Neural crest cell (in vitro differentiated cells): ENCODE results near the gene CDH13. TPM values are rescaled to one million over a fixed set of nuclear protein-coding genes. Genes with fewer than 3 reads are reported as not detected.

ENCODE experiments used
- DNase-seq: peaks from one replicate; pipeline ENCODE4 v3.0.0; 2021; ENCODE audit warnings: low read depth, mixed read lengths, low spot score
- H3K27ac Mint-ChIP-seq: one replicate; pipeline ENCODE4 v1.8.0; 2021; ENCODE audit warnings: mild to moderate bottlenecking, mixed read lengths; ENCODE audit not compliant: unreplicated experiment
- H3K27me3 Mint-ChIP-seq: 2 replicates; pipeline ENCODE4 v1.8.0; 2021; ENCODE audit warnings: low read depth, mild to moderate bottlenecking, mixed read lengths
- H3K36me3 Mint-ChIP-seq: 2 replicates; pipeline ENCODE4 v1.8.0; 2021; ENCODE audit warnings: low read depth, mild to moderate bottlenecking, mixed read lengths
- H3K4me1 Mint-ChIP-seq: 2 replicates; pipeline ENCODE4 v1.8.0; 2021; ENCODE audit warnings: mixed read lengths
- H3K4me3 Mint-ChIP-seq: one replicate; pipeline ENCODE4 v1.8.0; 2021; ENCODE audit warnings: mild to moderate bottlenecking, mixed read lengths
- H3K9me3 Mint-ChIP-seq: 2 replicates; pipeline ENCODE4 v1.8.0; 2021; ENCODE audit warnings: mixed read lengths
- total RNA-seq: library from RNA; stranded (reverse); gene quantifications from 2 replicates; pipeline ENCODE4 v1.2.1, GENCODE V29; 2021
- TF ChIP-seq, protein P1 (sequence below): fragments of 200-600 bp; sonication (generic); conservative IDR thresholded peaks from 2 replicates; pipeline ENCODE4 v1.5.0; 2021; ENCODE audit warnings: antibody characterized with exemption, mild to moderate bottlenecking

The CDH13 gene
- total RNA-seq, 1 donor from 2014 or later: 1.1 TPM

DNA sequence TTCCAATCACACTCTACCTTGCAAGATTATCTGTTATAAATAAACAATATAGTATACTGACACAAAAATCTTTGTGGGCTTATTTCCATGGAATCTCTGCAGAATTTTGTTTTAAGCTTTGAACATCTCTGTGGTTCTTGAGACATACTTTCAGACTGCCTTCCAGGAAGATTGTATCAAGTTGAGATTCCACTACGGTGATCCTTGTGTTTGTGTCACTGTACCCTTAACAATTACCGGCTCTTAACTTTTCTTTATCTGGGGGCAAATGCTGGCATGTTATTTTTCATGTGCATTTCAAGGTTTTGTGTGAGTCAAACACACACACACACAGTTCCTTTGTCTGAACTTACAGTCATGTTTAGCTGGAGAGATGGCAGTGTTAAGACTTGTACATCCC, 708.3 kb downstream of the CDH13 start:
- Mint-ChIP-seq H3K27ac (no peak overlapping the region), H3K4me3 (no peak overlapping the region), H3K9me3 (no peaks in the 10 kb centered on the region), H3K27me3 (no peaks in the 10 kb centered on the region), H3K4me1 (peaks cover 8% of the 10 kb centered on the region), H3K36me3 (no peaks in the 10 kb centered on the region)
- DNase-seq: no peak
- TF ChIP-seq, protein P1, sequence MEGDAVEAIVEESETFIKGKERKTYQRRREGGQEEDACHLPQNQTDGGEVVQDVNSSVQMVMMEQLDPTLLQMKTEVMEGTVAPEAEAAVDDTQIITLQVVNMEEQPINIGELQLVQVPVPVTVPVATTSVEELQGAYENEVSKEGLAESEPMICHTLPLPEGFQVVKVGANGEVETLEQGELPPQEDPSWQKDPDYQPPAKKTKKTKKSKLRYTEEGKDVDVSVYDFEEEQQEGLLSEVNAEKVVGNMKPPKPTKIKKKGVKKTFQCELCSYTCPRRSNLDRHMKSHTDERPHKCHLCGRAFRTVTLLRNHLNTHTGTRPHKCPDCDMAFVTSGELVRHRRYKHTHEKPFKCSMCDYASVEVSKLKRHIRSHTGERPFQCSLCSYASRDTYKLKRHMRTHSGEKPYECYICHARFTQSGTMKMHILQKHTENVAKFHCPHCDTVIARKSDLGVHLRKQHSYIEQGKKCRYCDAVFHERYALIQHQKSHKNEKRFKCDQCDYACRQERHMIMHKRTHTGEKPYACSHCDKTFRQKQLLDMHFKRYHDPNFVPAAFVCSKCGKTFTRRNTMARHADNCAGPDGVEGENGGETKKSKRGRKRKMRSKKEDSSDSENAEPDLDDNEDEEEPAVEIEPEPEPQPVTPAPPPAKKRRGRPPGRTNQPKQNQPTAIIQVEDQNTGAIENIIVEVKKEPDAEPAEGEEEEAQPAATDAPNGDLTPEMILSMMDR: no peak

DNA sequence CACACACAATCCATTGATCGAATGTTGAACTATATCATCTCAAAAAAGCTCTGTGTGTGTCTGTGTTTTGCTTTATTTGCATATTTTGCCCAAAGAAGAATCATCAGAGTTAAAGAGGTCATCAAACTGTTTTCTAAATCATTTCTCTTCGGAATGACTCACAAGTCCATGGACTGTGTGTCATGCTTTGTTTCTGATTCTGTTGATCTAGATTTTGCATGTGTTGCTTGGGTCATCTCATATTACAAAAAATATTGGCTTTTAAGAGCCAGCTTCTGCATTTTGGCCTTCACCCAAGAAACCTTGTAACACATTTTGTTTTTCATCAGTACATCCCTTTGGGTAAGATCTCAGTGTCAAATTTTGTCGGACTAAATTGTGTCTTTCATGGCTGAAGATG, 709.8 kb downstream of the CDH13 start:
- no peaks in the 10 kb centered on the region for H3K27me3 Mint-ChIP-seq
- H3K36me3 Mint-ChIP-seq: no peaks in the 10 kb centered on the region
- H3K4me3 Mint-ChIP-seq: no peak overlapping the region
- no peak for DNase-seq
- peaks cover 8% of the 10 kb centered on the region for H3K4me1 Mint-ChIP-seq
- TF ChIP-seq, protein P1: no peak
- no peaks in the 10 kb centered on the region for H3K9me3 Mint-ChIP-seq
- H3K27ac Mint-ChIP-seq: no peak overlapping the region

DNA sequence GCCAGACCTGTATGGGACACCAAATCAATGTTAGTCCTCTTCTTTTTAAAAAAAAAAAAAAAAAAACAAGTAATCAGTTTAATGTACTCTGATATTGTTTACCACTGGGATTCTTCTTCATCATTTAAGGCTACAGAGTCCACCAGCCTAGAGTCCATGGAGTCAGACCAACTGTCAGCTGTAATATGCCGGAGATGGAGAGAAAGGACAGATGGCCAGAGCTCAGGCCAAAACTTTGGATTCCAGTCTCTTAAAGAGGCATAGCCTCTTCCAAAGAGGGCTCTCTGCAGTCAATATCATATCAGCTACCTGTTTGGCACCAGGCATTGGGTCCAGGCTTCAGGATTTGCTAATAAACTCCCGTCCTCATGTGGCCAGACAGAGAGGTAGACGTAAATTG, 711.4 kb downstream of the CDH13 start:
- H3K9me3 Mint-ChIP-seq: no peaks in the 10 kb centered on the region
- TF ChIP-seq, protein P1: no peak
- DNase-seq: no peak
- no peak overlapping the region for H3K4me3 Mint-ChIP-seq
- no peaks in the 10 kb centered on the region for H3K27me3 Mint-ChIP-seq
- H3K36me3 Mint-ChIP-seq: no peaks in the 10 kb centered on the region
- no peak overlapping the region for H3K27ac Mint-ChIP-seq
- H3K4me1 Mint-ChIP-seq: peaks cover 8% of the 10 kb centered on the region

DNA sequence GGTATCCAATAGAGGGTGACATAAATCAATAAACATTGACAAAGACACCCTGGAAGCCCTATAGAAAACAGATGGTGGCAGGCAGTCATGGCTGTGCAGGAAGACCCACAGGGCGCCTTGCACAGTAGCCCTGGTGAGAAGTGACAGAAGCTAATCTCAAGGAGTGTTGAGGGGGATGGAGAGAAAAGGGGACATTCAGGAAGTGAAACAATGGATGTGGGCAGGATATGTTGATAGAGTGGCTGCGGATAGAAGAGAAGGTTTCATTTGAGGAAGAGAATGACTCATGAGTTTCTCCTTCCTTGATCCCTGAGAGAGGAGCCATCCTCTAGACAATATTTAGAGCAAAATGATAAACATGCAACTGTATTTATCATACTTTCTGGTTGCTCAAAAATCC, 712.2 kb downstream of the CDH13 start:
- Mint-ChIP-seq H3K36me3 (no peaks in the 10 kb centered on the region), H3K27ac (no peak overlapping the region), H3K9me3 (no peaks in the 10 kb centered on the region), H3K4me3 (no peak overlapping the region), H3K4me1 (peaks cover 8% of the 10 kb centered on the region), H3K27me3 (no peaks in the 10 kb centered on the region)
- no peak for DNase-seq
- TF ChIP-seq, protein P1: no peak

DNA sequence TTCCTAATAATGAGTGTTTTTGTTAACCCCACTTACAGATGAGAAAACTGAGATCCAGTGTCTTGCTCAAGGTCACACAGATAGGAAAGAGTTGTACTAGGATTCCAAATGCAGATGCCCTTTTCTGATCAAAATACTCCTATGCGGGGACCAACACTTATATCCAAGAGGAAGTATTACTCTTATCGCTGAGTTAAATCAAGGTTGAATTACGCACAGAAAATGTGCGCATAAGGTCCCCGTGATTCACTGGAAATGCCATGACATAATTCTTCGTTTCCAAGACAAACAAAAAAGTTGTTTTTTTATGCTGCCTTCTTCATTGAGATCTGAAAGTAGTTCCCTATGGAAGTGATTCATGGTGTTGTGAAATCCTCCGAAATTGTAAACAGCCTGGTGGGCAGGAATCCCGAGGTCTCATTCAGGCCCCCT, 717.2 kb downstream of the CDH13 start:
- H3K4me1 Mint-ChIP-seq: peaks cover 9% of the 10 kb centered on the region
- H3K9me3 Mint-ChIP-seq: no peaks in the 10 kb centered on the region
- H3K27me3 Mint-ChIP-seq: peaks cover 3% of the 10 kb centered on the region
- TF ChIP-seq, protein P1: no peak
- no peak overlapping the region for H3K4me3 Mint-ChIP-seq
- no peak overlapping the region for H3K27ac Mint-ChIP-seq
- no peaks in the 10 kb centered on the region for H3K36me3 Mint-ChIP-seq
- DNase-seq: no peak
